ENCODE results near the gene KRTAP5-8. TPM values are rescaled to one million over a fixed set of nuclear protein-coding genes. Genes with fewer than 3 reads are reported as not detected.
"Not testable (repeated sequence)": the region's sequence is repeated elsewhere in the genome, so short reads cannot be mapped to it uniquely, and the experiment has no call there.

Gene KRTAP5-8
- total RNA-seq, 1 experiment from 2014 or later: not detected

GRCh38 chr11:71581826-71582225 is 44.0 kb downstream of the KRTAP5-8 start:
- peaks cover 15% of the 10 kb centered on the region for H3K4me1 Mint-ChIP-seq (ENCODE audit: low read depth, unreplicated experiment)
- intact Hi-C loops (cut with micrococcal nuclease; ENCODE audit: unreplicated experiment): loop anchor here (2.0 kb wide), 1 partner anchor 93 kb away; no protein-coding TSS in a partner anchor
- no peak overlapping the region for H3K4me3 Mint-ChIP-seq (ENCODE audit: unreplicated experiment)
- no peak overlapping the region for H3K27ac Mint-ChIP-seq (ENCODE audit: unreplicated experiment)
- ChIA-PET CTCF (interaction anchor here (0.6 kb wide), 1 partner anchor 129 kb away, joined by 4 read pairs; the partner anchor contains the start of gene NADSYN1), POLR2A (interaction anchor here (0.6 kb wide), 1 partner anchor 330 kb away, joined by 3 read pairs; no protein-coding TSS in a partner anchor)
- no peak for TF ChIP-seq CTCF (IDR thresholded peaks at IDR 0.05; ENCODE audit: insufficient read depth in 1 of 2, low read depth in 1 of 2, low read length in 1 of 2, severe bottlenecking in 1 of 2, unreplicated experiment in 1 of 2)
- BruUV-seq (replicated peaks): no TSS peak
- Histone ChIP-seq H3K36me3 (ENCODE audit: control insufficient read depth, insufficient read depth, low read length) (no peaks in the 10 kb centered on the region), H3K27me3 (replicated peaks; ENCODE audit: control insufficient read depth, insufficient read depth, low read length) (no peaks in the 10 kb centered on the region), H3K9me3 (no peaks in the 10 kb centered on the region), H3K4me3 (ENCODE audit: low read depth, low read length) (no peak overlapping the region), H3K4me1 (peaks cover 29% of the 10 kb centered on the region)
- no peaks in the 10 kb centered on the region for H3K9me3 Mint-ChIP-seq (ENCODE audit: unreplicated experiment)
- DNase-seq: no peak
- peaks cover 2% of the 10 kb centered on the region for H3K27me3 Mint-ChIP-seq (ENCODE audit: insufficient read depth, unreplicated experiment)
- no peaks in the 10 kb centered on the region for H3K36me3 Mint-ChIP-seq (ENCODE audit: insufficient read depth, unreplicated experiment)

- BruUV-seq (replicated peaks): no TSS peak
- no peak for TF ChIP-seq CTCF (IDR thresholded peaks at IDR 0.05; ENCODE audit: insufficient read depth in 1 of 2, low read depth in 1 of 2, low read length in 1 of 2, severe bottlenecking in 1 of 2, unreplicated experiment in 1 of 2)
- POLR2A ChIA-PET: interaction anchor here (0.6 kb wide), 1 partner anchor 331 kb away, joined by 3 read pairs; no protein-coding TSS in a partner anchor
- Histone ChIP-seq H3K27me3 (replicated peaks; ENCODE audit: control insufficient read depth, insufficient read depth, low read length) (no peaks in the 10 kb centered on the region), H3K9me3 (no peaks in the 10 kb centered on the region), H3K4me3 (ENCODE audit: low read depth, low read length) (no peak within 1 kb of the TSS), H3K36me3 (ENCODE audit: control insufficient read depth, insufficient read depth, low read length) (no peaks in the 10 kb centered on the region), H3K4me1 (peaks cover 29% of the 10 kb centered on the region)
- H3K27ac Mint-ChIP-seq (ENCODE audit: unreplicated experiment): no peak within 1 kb of the TSS
- intact Hi-C loops (cut with micrococcal nuclease; ENCODE audit: unreplicated experiment): no loop called here
- peaks cover 2% of the 10 kb centered on the region for H3K27me3 Mint-ChIP-seq (ENCODE audit: insufficient read depth, unreplicated experiment)
- no peaks in the 10 kb centered on the region for H3K36me3 Mint-ChIP-seq (ENCODE audit: insufficient read depth, unreplicated experiment)
- CTCF ChIA-PET: interaction anchor here (0.6 kb wide), 1 partner anchor 130 kb away, joined by 4 read pairs; the partner anchor contains the start of gene NADSYN1
- no peak for DNase-seq
- no peak within 1 kb of the TSS for H3K4me3 Mint-ChIP-seq (ENCODE audit: unreplicated experiment)
- no peaks in the 10 kb centered on the region for H3K9me3 Mint-ChIP-seq (ENCODE audit: unreplicated experiment)
- H3K4me1 Mint-ChIP-seq (ENCODE audit: low read depth, unreplicated experiment): peaks cover 20% of the 10 kb centered on the region
Measured at GRCh38 chr11:71582309-71582895, 44.6 kb downstream of the KRTAP5-8 start, which contains the start of gene KRTAP5-11. Gene KRTAP5-11 (minus strand): TSS chr11:71582875. CDS start chr11:71582837, 38 bp downstream.

GRCh38 chr11:71582969-71583368 is 45.1 kb downstream of the KRTAP5-8 start:
- DNase-seq; POLR2A ChIA-PET; H3K4me3 Mint-ChIP-seq (ENCODE audit: unreplicated experiment); H3K27ac Mint-ChIP-seq (ENCODE audit: unreplicated experiment); H3K36me3 ChIP-seq (ENCODE audit: control insufficient read depth, insufficient read depth, low read length); CTCF ChIA-PET; H3K9me3 ChIP-seq; H3K4me3 ChIP-seq (ENCODE audit: low read depth, low read length); H3K36me3 Mint-ChIP-seq (ENCODE audit: insufficient read depth, unreplicated experiment); H3K27me3 ChIP-seq (replicated peaks; ENCODE audit: control insufficient read depth, insufficient read depth, low read length); BruUV-seq (replicated peaks); H3K27me3 Mint-ChIP-seq (ENCODE audit: insufficient read depth, unreplicated experiment); intact Hi-C loops (cut with micrococcal nuclease; ENCODE audit: unreplicated experiment); H3K9me3 Mint-ChIP-seq (ENCODE audit: unreplicated experiment): not testable (repeated sequence)
- H3K4me1 Mint-ChIP-seq (ENCODE audit: low read depth, unreplicated experiment): peaks cover 26% of the 10 kb centered on the region
- H3K4me1 ChIP-seq: peaks cover 29% of the 10 kb centered on the region

GRCh38 chr11:71585673-71586072 is 47.8 kb downstream of the KRTAP5-8 start:
- H3K36me3 Mint-ChIP-seq (ENCODE audit: insufficient read depth, unreplicated experiment); POLR2A ChIA-PET; H3K4me3 ChIP-seq (ENCODE audit: low read depth, low read length); H3K27me3 ChIP-seq (replicated peaks; ENCODE audit: control insufficient read depth, insufficient read depth, low read length); H3K9me3 Mint-ChIP-seq (ENCODE audit: unreplicated experiment); H3K27ac Mint-ChIP-seq (ENCODE audit: unreplicated experiment); DNase-seq; intact Hi-C loops (cut with micrococcal nuclease; ENCODE audit: unreplicated experiment); H3K27me3 Mint-ChIP-seq (ENCODE audit: insufficient read depth, unreplicated experiment); CTCF ChIA-PET; H3K4me3 Mint-ChIP-seq (ENCODE audit: unreplicated experiment); BruUV-seq (replicated peaks); H3K36me3 ChIP-seq (ENCODE audit: control insufficient read depth, insufficient read depth, low read length); H3K9me3 ChIP-seq: not testable (repeated sequence)
- peaks cover 46% of the 10 kb centered on the region for H3K4me1 Mint-ChIP-seq (ENCODE audit: low read depth, unreplicated experiment)
- H3K4me1 ChIP-seq: peaks cover 30% of the 10 kb centered on the region

- H3K4me3 ChIP-seq (ENCODE audit: low read depth, low read length); H3K9me3 ChIP-seq; H3K36me3 Mint-ChIP-seq (ENCODE audit: insufficient read depth, unreplicated experiment); intact Hi-C loops (cut with micrococcal nuclease; ENCODE audit: unreplicated experiment); BruUV-seq (replicated peaks); H3K36me3 ChIP-seq (ENCODE audit: control insufficient read depth, insufficient read depth, low read length); POLR2A ChIA-PET; H3K27me3 ChIP-seq (replicated peaks; ENCODE audit: control insufficient read depth, insufficient read depth, low read length); H3K27me3 Mint-ChIP-seq (ENCODE audit: insufficient read depth, unreplicated experiment); H3K9me3 Mint-ChIP-seq (ENCODE audit: unreplicated experiment): not testable (repeated sequence)
- peaks cover 21% of the 10 kb centered on the region for H3K4me1 ChIP-seq
- H3K4me3 Mint-ChIP-seq (ENCODE audit: unreplicated experiment): peak overlapping the region; percentile 42
- H3K4me1 Mint-ChIP-seq (ENCODE audit: low read depth, unreplicated experiment): peaks cover 40% of the 10 kb centered on the region
- peak overlapping the region; percentile 84 for H3K27ac Mint-ChIP-seq (ENCODE audit: unreplicated experiment)
- peak; percentile 92 to 96 for DNase-seq
- CTCF ChIA-PET: interaction anchor here (2.3 kb wide), 1 partner anchor 8 kb away, joined by 10 read pairs; no protein-coding TSS in a partner anchor
Measured at GRCh38 chr11:71588314-71588713, 50.5 kb downstream of the KRTAP5-8 start.
